ENCODE measurements around the gene RXFP2.
A peak's percentile ranks its signal among the peaks of the same experiment; 100 is the strongest.

Gene RXFP2

GRCh38 chr13:31739226-31739625, at the start of gene RXFP2:
Gene RXFP2, plus strand, starts transcription at chr13:31739526. Its CDS starts 87 bp downstream, at chr13:31739613.
- Mint-ChIP-seq H3K4me3 (no peak within 1 kb of the TSS), H3K4me1 (peaks cover 2% of the 10 kb centered on the region), H3K36me3 (ENCODE audit: low read depth) (no peaks in the 10 kb centered on the region), H3K9me3 (no peaks in the 10 kb centered on the region), H3K27ac (no peak within 1 kb of the TSS), H3K27me3 (peaks cover 12% of the 10 kb centered on the region)
- no peak for ATAC-seq
- no peak for DNase-seq

- no peaks in the 10 kb centered on the region for H3K4me1 Mint-ChIP-seq
- no peak overlapping the region for H3K4me3 Mint-ChIP-seq
- H3K27me3 Mint-ChIP-seq: peaks cover 3% of the 10 kb centered on the region
- ATAC-seq: no peak
- H3K36me3 Mint-ChIP-seq (ENCODE audit: low read depth): no peaks in the 10 kb centered on the region
- DNase-seq: no peak
- H3K9me3 Mint-ChIP-seq: peaks cover 20% of the 10 kb centered on the region
- no peak overlapping the region for H3K27ac Mint-ChIP-seq
Measured at GRCh38 chr13:31697290-31697689, 42.0 kb upstream of the RXFP2 start.

- H3K27me3 Mint-ChIP-seq: peaks cover 6% of the 10 kb centered on the region
- no peak overlapping the region for H3K27ac Mint-ChIP-seq
- peaks cover 16% of the 10 kb centered on the region for H3K9me3 Mint-ChIP-seq
- H3K36me3 Mint-ChIP-seq (ENCODE audit: low read depth): no peaks in the 10 kb centered on the region
- no peak for DNase-seq
- ATAC-seq: no peak
- no peaks in the 10 kb centered on the region for H3K4me1 Mint-ChIP-seq
- no peak overlapping the region for H3K4me3 Mint-ChIP-seq
Measured at GRCh38 chr13:31699650-31700049, 39.7 kb upstream of the RXFP2 start.

GRCh38 chr13:31703780-31704179, 35.5 kb upstream of the RXFP2 start:
- peaks cover 4% of the 10 kb centered on the region for H3K9me3 Mint-ChIP-seq
- ATAC-seq (no peak), DNase-seq (no peak)
- H3K27ac Mint-ChIP-seq: no peak overlapping the region
- no peak overlapping the region for H3K4me3 Mint-ChIP-seq
- H3K4me1 Mint-ChIP-seq: no peaks in the 10 kb centered on the region
- H3K27me3 Mint-ChIP-seq: peaks cover 14% of the 10 kb centered on the region
- H3K36me3 Mint-ChIP-seq (ENCODE audit: low read depth): no peaks in the 10 kb centered on the region

GRCh38 chr13:31706105-31706504, 33.2 kb upstream of the RXFP2 start:
- Mint-ChIP-seq H3K9me3 (peaks cover 1% of the 10 kb centered on the region), H3K4me1 (no peaks in the 10 kb centered on the region), H3K27ac (no peak overlapping the region), H3K4me3 (no peak overlapping the region), H3K27me3 (peaks cover 10% of the 10 kb centered on the region), H3K36me3 (ENCODE audit: low read depth) (no peaks in the 10 kb centered on the region)
- DNase-seq (no peak), ATAC-seq (no peak)

GRCh38 chr13:31717583-31717982, 21.7 kb upstream of the RXFP2 start:
- Mint-ChIP-seq H3K36me3 (ENCODE audit: low read depth) (no peaks in the 10 kb centered on the region), H3K27me3 (peaks cover 7% of the 10 kb centered on the region), H3K27ac (no peak overlapping the region), H3K4me3 (no peak overlapping the region), H3K9me3 (no peaks in the 10 kb centered on the region), H3K4me1 (no peaks in the 10 kb centered on the region)
- ATAC-seq (no peak), DNase-seq (no peak)

- Mint-ChIP-seq H3K9me3 (no peaks in the 10 kb centered on the region), H3K27ac (no peak overlapping the region), H3K36me3 (ENCODE audit: low read depth) (no peaks in the 10 kb centered on the region), H3K4me1 (no peaks in the 10 kb centered on the region), H3K27me3 (peaks cover 7% of the 10 kb centered on the region), H3K4me3 (no peak overlapping the region)
- DNase-seq (no peak), ATAC-seq (no peak)
Measured at GRCh38 chr13:31719214-31719613, 20.1 kb upstream of the RXFP2 start.

GRCh38 chr13:31722673-31723072, 16.7 kb upstream of the RXFP2 start:
- DNase-seq (no peak), ATAC-seq (no peak)
- Mint-ChIP-seq H3K9me3 (no peaks in the 10 kb centered on the region), H3K27ac (no peak overlapping the region), H3K36me3 (ENCODE audit: low read depth) (no peaks in the 10 kb centered on the region), H3K4me3 (no peak overlapping the region), H3K4me1 (no peaks in the 10 kb centered on the region), H3K27me3 (peaks cover 7% of the 10 kb centered on the region)

GRCh38 chr13:31725841-31726240, 13.5 kb upstream of the RXFP2 start:
- Mint-ChIP-seq H3K36me3 (ENCODE audit: low read depth) (no peaks in the 10 kb centered on the region), H3K9me3 (no peaks in the 10 kb centered on the region), H3K27me3 (peaks cover 6% of the 10 kb centered on the region), H3K4me3 (no peak overlapping the region), H3K4me1 (no peaks in the 10 kb centered on the region), H3K27ac (no peak overlapping the region)
- no peak for DNase-seq
- no peak for ATAC-seq

- Mint-ChIP-seq H3K4me3 (no peak overlapping the region), H3K27ac (no peak overlapping the region), H3K27me3 (peaks cover 9% of the 10 kb centered on the region), H3K4me1 (no peaks in the 10 kb centered on the region), H3K36me3 (ENCODE audit: low read depth) (no peaks in the 10 kb centered on the region), H3K9me3 (no peaks in the 10 kb centered on the region)
- DNase-seq (no peak), ATAC-seq (no peak)
Measured at GRCh38 chr13:31731921-31732320, 7.4 kb upstream of the RXFP2 start.

- H3K27ac Mint-ChIP-seq: no peak overlapping the region
- peaks cover 8% of the 10 kb centered on the region for H3K27me3 Mint-ChIP-seq
- H3K9me3 Mint-ChIP-seq: no peaks in the 10 kb centered on the region
- no peak overlapping the region for H3K4me3 Mint-ChIP-seq
- no peaks in the 10 kb centered on the region for H3K36me3 Mint-ChIP-seq (ENCODE audit: low read depth)
- DNase-seq (no peak), ATAC-seq (no peak)
- no peaks in the 10 kb centered on the region for H3K4me1 Mint-ChIP-seq
Measured at GRCh38 chr13:31733066-31733465, 6.3 kb upstream of the RXFP2 start.

- no peak overlapping the region for H3K27ac Mint-ChIP-seq
- no peaks in the 10 kb centered on the region for H3K9me3 Mint-ChIP-seq
- ATAC-seq (no peak), DNase-seq (no peak)
- no peaks in the 10 kb centered on the region for H3K4me1 Mint-ChIP-seq
- H3K36me3 Mint-ChIP-seq (ENCODE audit: low read depth): no peaks in the 10 kb centered on the region
- no peak overlapping the region for H3K4me3 Mint-ChIP-seq
- peaks cover 7% of the 10 kb centered on the region for H3K27me3 Mint-ChIP-seq
Measured at GRCh38 chr13:31733647-31734046, 5.7 kb upstream of the RXFP2 start.

- ATAC-seq (peak; percentile 69), DNase-seq (peak; percentile 69)
- no peak overlapping the region for H3K27ac Mint-ChIP-seq
- H3K4me3 Mint-ChIP-seq: no peak overlapping the region
- H3K4me1 Mint-ChIP-seq: peaks cover 2% of the 10 kb centered on the region
- no peaks in the 10 kb centered on the region for H3K9me3 Mint-ChIP-seq
- peaks cover 12% of the 10 kb centered on the region for H3K27me3 Mint-ChIP-seq
- no peaks in the 10 kb centered on the region for H3K36me3 Mint-ChIP-seq (ENCODE audit: low read depth)
Measured at GRCh38 chr13:31742097-31742734, 2.9 kb downstream of the RXFP2 start.

- Mint-ChIP-seq H3K4me1 (peaks cover under 1% of the 10 kb centered on the region), H3K27ac (no peak overlapping the region), H3K9me3 (no peaks in the 10 kb centered on the region), H3K27me3 (peaks cover 11% of the 10 kb centered on the region), H3K36me3 (ENCODE audit: low read depth) (no peaks in the 10 kb centered on the region), H3K4me3 (no peak overlapping the region)
- DNase-seq (no peak), ATAC-seq (no peak)
Measured at GRCh38 chr13:31747291-31747690, 8.0 kb downstream of the RXFP2 start.

GRCh38 chr13:31747966-31748365, 8.6 kb downstream of the RXFP2 start:
- Mint-ChIP-seq H3K27ac (no peak overlapping the region), H3K9me3 (no peaks in the 10 kb centered on the region), H3K36me3 (ENCODE audit: low read depth) (no peaks in the 10 kb centered on the region), H3K4me3 (no peak overlapping the region), H3K27me3 (peaks cover 10% of the 10 kb centered on the region), H3K4me1 (no peaks in the 10 kb centered on the region)
- ATAC-seq (no peak), DNase-seq (no peak)

GRCh38 chr13:31749929-31750328, 10.6 kb downstream of the RXFP2 start:
- Mint-ChIP-seq H3K4me1 (no peaks in the 10 kb centered on the region), H3K27me3 (peaks cover 4% of the 10 kb centered on the region), H3K27ac (no peak overlapping the region), H3K36me3 (ENCODE audit: low read depth) (no peaks in the 10 kb centered on the region), H3K9me3 (no peaks in the 10 kb centered on the region), H3K4me3 (no peak overlapping the region)
- ATAC-seq (no peak), DNase-seq (no peak)
